SK-N-SH treated with all-trans-retinoic acid at 6 μM for 48 hours (cell line): ENCODE measurements around the gene FTH1.

Source experiments
- ATAC-seq: fragments of 200-7000 bp; cut with Tn5 transposase; 3 replicates; pipeline ENCODE4 v1.9.1; 2020; ENCODE audit warnings: mild to moderate bottlenecking, moderate library complexity
- ARNTL ChIP-seq: fragments of 450-650 bp; formaldehyde crosslinking; IDR thresholded peaks from 2 replicates; pipeline ENCODE4 v1.5.0; 2020; ENCODE audit warnings: low read depth, mild to moderate bottlenecking, moderate library complexity, borderline replicate concordance
- BACH2 ChIP-seq: fragments of 250-450 bp; sonication (Bioruptor Pico); IDR thresholded peaks from 2 replicates; pipeline ENCODE4 v1.9.0; 2021; ENCODE audit warnings: mild to moderate bottlenecking, borderline replicate concordance
- CSDC2 ChIP-seq: fragments of 250-450 bp; sonication (Bioruptor Pico); IDR thresholded peaks from 2 replicates; pipeline ENCODE4 v1.5.0; 2020; ENCODE audit warnings: mild to moderate bottlenecking, moderate library complexity
- ESRRG ChIP-seq: fragments of 250-450 bp; sonication (Bioruptor Pico); IDR thresholded peaks from 2 replicates; pipeline ENCODE4 v1.6.1; 2021; ENCODE audit warnings: mild to moderate bottlenecking
- GLIS3 ChIP-seq: fragments of 250-450 bp; sonication (Bioruptor Pico); IDR thresholded peaks from 2 replicates; pipeline ENCODE4 v1.5.0; 2020; ENCODE audit warnings: mild to moderate bottlenecking, moderate library complexity
- ISL1 ChIP-seq: fragments of 250-450 bp; sonication (Bioruptor Pico); IDR thresholded peaks from 2 replicates; pipeline ENCODE4 v2.1.2; 2022; ENCODE audit warnings: mild to moderate bottlenecking, moderate library complexity
- OSR1 ChIP-seq: fragments of 250-450 bp; sonication (Bioruptor Pico); IDR thresholded peaks from 2 replicates; pipeline ENCODE4 v1.8.0; 2022; ENCODE audit warnings: moderate library complexity, mild to moderate bottlenecking, inconsistent platforms
- SNAI2 ChIP-seq: fragments of 250-450 bp; sonication (Bioruptor Pico); IDR thresholded peaks from 2 replicates; pipeline ENCODE4 v1.5.0; 2020; ENCODE audit warnings: mild to moderate bottlenecking, moderate library complexity
- TOX ChIP-seq: fragments of 250-450 bp; sonication (Bioruptor Pico); IDR thresholded peaks from 2 replicates; pipeline ENCODE4 v1.8.0; 2021; ENCODE audit warnings: mild to moderate bottlenecking, moderate library complexity, borderline replicate concordance
- ZC3H10 ChIP-seq: fragments of 250-450 bp; sonication (Bioruptor Pico); IDR thresholded peaks from 2 replicates; pipeline ENCODE4 v1.5.1; 2021; ENCODE audit warnings: mild to moderate bottlenecking, moderate library complexity
- ZFP3 ChIP-seq: fragments of 250-450 bp; sonication (Bioruptor Pico); IDR thresholded peaks from 2 replicates; pipeline ENCODE4 v1.5.0; 2020; ENCODE audit warnings: mild to moderate bottlenecking, moderate library complexity
- ZFP30 ChIP-seq: fragments of 450-650 bp; formaldehyde crosslinking; IDR thresholded peaks from 2 replicates; pipeline ENCODE4 v1.5.0; 2022; ENCODE audit warnings: mild to moderate bottlenecking, moderate library complexity
- ZNF565 ChIP-seq: fragments of 450-650 bp; formaldehyde crosslinking; conservative IDR thresholded peaks from 2 replicates; pipeline ENCODE4 v1.5.0; 2020; ENCODE audit warnings: low read depth, mild to moderate bottlenecking, moderate library complexity
- ZNF70 ChIP-seq: fragments of 450-650 bp; formaldehyde crosslinking; IDR thresholded peaks from 2 replicates; pipeline ENCODE4 v1.5.0; 2020; ENCODE audit warnings: mild to moderate bottlenecking, moderate library complexity
- ZNF8 ChIP-seq: fragments of 450-650 bp; formaldehyde crosslinking; IDR thresholded peaks from 2 replicates; pipeline ENCODE4 v1.5.0; 2020; ENCODE audit warnings: mild to moderate bottlenecking, moderate library complexity
- TF ChIP-seq, protein P1 (sequence below): fragments of 250-450 bp; sonication (Bioruptor Pico); IDR thresholded peaks from 2 replicates; pipeline ENCODE4 v1.5.0; 2020; ENCODE audit warnings: mild to moderate bottlenecking, moderate library complexity
- TF ChIP-seq, protein P2 (sequence below): fragments of 250-450 bp; sonication (Bioruptor Pico); IDR thresholded peaks from 2 replicates; pipeline ENCODE4 v1.8.0; 2020; ENCODE audit warnings: mild to moderate bottlenecking, moderate library complexity, borderline replicate concordance
- TF ChIP-seq, protein P3 (sequence below): fragments of 250-450 bp; sonication (Bioruptor Pico); IDR thresholded peaks from 2 replicates; pipeline ENCODE4 v1.5.1; 2020; ENCODE audit warnings: low read depth, mild to moderate bottlenecking, moderate library complexity
- TF ChIP-seq, protein P4 (sequence below): fragments of 250-450 bp; sonication (Bioruptor Pico); IDR thresholded peaks from 2 replicates; pipeline ENCODE4 v1.8.0; 2021; ENCODE audit warnings: low read depth, mild to moderate bottlenecking, moderate library complexity, borderline replicate concordance
- TF ChIP-seq, protein P5 (sequence below): fragments of 250-450 bp; sonication (Bioruptor Pico); IDR thresholded peaks from 2 replicates; pipeline ENCODE4 v1.5.1; 2021; ENCODE audit warnings: mild to moderate bottlenecking, moderate library complexity

The FTH1 gene

DNA sequence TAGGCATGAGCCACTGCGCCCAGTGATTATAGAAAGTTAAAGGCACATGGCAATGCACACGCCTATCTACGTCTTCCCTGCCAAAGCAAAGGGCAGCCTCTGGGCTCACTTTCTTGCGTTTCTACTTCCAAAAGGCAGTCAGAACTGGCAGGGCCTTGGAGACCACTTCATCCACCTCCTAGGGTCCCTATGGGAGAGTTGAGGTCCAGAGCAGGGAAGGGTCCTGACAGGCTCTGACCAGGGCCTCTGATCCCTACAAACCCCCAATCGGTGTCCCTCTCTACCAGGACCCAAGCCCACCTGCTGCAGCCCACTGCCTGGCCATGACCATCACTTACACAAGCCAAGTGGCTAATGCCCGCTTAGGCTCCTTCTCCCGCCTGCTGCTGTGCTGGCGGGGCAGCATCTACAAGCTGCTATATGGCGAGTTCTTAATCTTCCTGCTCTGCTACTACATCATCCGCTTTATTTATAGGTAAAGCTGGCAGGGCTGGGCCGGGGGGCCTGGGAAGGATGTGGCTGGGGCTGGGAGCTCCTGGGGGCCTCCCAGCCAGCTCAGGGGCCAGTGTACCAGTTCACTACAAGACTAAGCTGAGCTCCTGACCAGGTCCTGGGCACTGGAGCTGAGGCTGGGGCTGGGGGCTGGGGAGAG lies 15.8 kb downstream of the FTH1 start:
- no peak for TF ChIP-seq ZFP3
- TF ChIP-seq, protein P1, sequence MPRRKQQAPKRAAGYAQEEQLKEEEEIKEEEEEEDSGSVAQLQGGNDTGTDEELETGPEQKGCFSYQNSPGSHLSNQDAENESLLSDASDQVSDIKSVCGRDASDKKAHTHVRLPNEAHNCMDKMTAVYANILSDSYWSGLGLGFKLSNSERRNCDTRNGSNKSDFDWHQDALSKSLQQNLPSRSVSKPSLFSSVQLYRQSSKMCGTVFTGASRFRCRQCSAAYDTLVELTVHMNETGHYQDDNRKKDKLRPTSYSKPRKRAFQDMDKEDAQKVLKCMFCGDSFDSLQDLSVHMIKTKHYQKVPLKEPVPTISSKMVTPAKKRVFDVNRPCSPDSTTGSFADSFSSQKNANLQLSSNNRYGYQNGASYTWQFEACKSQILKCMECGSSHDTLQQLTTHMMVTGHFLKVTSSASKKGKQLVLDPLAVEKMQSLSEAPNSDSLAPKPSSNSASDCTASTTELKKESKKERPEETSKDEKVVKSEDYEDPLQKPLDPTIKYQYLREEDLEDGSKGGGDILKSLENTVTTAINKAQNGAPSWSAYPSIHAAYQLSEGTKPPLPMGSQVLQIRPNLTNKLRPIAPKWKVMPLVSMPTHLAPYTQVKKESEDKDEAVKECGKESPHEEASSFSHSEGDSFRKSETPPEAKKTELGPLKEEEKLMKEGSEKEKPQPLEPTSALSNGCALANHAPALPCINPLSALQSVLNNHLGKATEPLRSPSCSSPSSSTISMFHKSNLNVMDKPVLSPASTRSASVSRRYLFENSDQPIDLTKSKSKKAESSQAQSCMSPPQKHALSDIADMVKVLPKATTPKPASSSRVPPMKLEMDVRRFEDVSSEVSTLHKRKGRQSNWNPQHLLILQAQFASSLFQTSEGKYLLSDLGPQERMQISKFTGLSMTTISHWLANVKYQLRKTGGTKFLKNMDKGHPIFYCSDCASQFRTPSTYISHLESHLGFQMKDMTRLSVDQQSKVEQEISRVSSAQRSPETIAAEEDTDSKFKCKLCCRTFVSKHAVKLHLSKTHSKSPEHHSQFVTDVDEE: no peak
- no peak for TF ChIP-seq ISL1 (CRISPR knock-in tag)
- TF ChIP-seq, protein P2, sequence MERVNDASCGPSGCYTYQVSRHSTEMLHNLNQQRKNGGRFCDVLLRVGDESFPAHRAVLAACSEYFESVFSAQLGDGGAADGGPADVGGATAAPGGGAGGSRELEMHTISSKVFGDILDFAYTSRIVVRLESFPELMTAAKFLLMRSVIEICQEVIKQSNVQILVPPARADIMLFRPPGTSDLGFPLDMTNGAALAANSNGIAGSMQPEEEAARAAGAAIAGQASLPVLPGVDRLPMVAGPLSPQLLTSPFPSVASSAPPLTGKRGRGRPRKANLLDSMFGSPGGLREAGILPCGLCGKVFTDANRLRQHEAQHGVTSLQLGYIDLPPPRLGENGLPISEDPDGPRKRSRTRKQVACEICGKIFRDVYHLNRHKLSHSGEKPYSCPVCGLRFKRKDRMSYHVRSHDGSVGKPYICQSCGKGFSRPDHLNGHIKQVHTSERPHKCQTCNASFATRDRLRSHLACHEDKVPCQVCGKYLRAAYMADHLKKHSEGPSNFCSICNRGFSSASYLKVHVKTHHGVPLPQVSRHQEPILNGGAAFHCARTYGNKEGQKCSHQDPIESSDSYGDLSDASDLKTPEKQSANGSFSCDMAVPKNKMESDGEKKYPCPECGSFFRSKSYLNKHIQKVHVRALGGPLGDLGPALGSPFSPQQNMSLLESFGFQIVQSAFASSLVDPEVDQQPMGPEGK: no peak
- no peak for TF ChIP-seq ESRRG (CRISPR knock-in tag)
- TF ChIP-seq CSDC2: no peak
- TF ChIP-seq OSR1: no peak
- TF ChIP-seq, protein P3, sequence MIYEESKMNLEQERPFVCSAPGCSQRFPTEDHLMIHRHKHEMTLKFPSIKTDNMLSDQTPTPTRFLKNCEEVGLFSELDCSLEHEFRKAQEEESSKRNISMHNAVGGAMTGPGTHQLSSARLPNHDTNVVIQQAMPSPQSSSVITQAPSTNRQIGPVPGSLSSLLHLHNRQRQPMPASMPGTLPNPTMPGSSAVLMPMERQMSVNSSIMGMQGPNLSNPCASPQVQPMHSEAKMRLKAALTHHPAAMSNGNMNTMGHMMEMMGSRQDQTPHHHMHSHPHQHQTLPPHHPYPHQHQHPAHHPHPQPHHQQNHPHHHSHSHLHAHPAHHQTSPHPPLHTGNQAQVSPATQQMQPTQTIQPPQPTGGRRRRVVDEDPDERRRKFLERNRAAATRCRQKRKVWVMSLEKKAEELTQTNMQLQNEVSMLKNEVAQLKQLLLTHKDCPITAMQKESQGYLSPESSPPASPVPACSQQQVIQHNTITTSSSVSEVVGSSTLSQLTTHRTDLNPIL (CRISPR knock-in tag): no peak
- TF ChIP-seq ZNF8: no peak
- no peak for TF ChIP-seq ZC3H10 (CRISPR knock-in tag)
- no peak for TF ChIP-seq ZNF70 (CRISPR knock-in tag)

DNA sequence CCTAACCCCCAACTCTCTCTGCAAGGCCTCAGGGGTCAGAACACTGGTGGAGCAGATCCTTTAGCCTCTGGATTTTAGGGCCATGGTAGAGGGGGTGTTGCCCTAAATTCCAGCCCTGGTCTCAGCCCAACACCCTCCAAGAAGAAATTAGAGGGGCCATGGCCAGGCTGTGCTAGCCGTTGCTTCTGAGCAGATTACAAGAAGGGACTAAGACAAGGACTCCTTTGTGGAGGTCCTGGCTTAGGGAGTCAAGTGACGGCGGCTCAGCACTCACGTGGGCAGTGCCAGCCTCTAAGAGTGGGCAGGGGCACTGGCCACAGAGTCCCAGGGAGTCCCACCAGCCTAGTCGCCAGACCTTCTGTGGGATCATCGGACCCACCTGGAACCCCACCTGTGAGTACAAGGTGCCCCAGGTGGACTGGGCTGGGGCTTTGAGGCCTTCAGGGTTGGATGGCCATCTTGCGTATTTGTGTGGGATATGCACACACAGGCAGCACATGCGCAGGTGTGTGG lies 17.3 kb downstream of the FTH1 start, which contains the start of gene BEST1:
TSS of gene BEST1 (plus strand) at position 317 of the 513 bp plus-strand sequence. CDS start 1,456 bp downstream, outside the sequence.
- no peak for ATAC-seq
- TF ChIP-seq ARNTL (CRISPR knock-in tag) (no peak), ZFP3 (0 out of 2 replicates have a peak, but pooled peaks have one; percentile 7)
- TF ChIP-seq, protein P4, sequence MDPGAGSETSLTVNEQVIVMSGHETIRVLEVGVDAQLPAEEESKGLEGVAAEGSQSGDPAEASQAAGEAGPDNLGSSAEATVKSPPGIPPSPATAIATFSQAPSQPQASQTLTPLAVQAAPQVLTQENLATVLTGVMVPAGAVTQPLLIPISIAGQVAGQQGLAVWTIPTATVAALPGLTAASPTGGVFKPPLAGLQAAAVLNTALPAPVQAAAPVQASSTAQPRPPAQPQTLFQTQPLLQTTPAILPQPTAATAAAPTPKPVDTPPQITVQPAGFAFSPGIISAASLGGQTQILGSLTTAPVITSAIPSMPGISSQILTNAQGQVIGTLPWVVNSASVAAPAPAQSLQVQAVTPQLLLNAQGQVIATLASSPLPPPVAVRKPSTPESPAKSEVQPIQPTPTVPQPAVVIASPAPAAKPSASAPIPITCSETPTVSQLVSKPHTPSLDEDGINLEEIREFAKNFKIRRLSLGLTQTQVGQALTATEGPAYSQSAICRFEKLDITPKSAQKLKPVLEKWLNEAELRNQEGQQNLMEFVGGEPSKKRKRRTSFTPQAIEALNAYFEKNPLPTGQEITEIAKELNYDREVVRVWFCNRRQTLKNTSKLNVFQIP (CRISPR knock-in tag): no peak

More for the DNA sequence above, 15.8 kb downstream of the FTH1 start:
- ATAC-seq: no peak

DNA sequence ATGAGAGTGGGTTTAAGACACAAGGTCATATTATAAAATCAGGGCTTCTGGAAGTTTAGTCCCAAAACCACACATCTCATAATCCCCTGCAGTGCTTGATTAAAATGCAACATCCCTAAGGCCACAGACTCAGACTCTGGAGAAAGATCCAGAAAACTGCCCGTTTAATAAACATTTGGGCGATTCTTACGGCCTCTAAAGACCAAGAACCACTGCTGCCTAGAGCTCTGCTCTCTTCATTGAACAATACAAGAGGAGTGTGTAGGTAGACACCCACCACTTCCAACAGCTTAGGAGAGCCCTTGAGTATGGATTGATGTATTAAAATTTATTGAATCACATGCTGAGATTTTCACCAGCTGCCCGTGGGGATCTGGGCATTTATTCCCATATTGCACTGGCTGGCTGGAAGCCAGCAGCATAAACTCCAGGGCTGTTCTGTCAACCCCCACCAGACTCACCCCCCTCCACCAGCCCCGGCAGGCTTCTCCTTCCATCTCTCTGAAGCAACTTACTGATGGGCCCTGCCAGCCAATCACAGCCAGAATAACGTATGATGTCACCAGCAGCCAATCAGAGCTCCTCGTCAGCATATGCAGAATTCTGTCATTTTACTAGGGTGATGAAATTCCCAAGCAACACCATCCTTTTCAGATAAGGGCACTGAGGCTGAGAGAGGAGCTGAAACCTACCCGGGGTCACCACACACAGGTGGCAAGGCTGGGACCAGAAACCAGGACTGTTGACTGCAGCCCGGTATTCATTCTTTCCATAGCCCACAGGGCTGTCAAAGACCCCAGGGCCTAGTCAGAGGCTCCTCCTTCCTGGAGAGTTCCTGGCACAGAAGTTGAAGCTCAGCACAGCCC lies 18.0 kb downstream of the FTH1 start:
- TF ChIP-seq CSDC2 (no peak), ARNTL (CRISPR knock-in tag) (no peak), ZFP3 (peak; percentile 93)
- ATAC-seq: peak; percentile 84

DNA sequence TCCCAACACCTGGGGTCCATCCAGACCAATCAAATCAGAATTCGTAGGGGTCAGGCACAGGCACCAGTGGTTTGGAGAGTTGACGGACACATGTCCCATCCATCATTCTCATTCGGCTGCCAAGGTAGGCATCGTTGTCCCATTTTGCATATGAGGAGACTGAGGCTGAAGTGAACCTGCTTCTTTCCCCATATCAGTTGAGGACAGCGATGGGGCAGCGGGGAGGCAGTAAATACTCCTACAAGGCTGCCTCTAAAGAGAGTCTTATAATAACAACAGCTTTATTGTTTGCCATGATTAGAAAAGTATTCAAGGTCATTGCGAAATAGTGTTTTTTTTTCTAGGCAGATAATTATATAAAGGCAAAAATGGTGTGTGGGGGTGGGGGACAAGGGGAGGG lies 18.9 kb downstream of the FTH1 start:
- ATAC-seq: no peak

More for the DNA sequence above, 18.9 kb downstream of the FTH1 start:
- TF ChIP-seq TOX (CRISPR knock-in tag) (no peak), CSDC2 (no peak), ZNF565 (no peak), BACH2 (CRISPR knock-in tag) (no peak), SNAI2 (CRISPR knock-in tag) (no peak), GLIS3 (no peak), ZFP30 (no peak), ZNF8 (no peak), ESRRG (CRISPR knock-in tag) (no peak)
- TF ChIP-seq, protein P5, sequence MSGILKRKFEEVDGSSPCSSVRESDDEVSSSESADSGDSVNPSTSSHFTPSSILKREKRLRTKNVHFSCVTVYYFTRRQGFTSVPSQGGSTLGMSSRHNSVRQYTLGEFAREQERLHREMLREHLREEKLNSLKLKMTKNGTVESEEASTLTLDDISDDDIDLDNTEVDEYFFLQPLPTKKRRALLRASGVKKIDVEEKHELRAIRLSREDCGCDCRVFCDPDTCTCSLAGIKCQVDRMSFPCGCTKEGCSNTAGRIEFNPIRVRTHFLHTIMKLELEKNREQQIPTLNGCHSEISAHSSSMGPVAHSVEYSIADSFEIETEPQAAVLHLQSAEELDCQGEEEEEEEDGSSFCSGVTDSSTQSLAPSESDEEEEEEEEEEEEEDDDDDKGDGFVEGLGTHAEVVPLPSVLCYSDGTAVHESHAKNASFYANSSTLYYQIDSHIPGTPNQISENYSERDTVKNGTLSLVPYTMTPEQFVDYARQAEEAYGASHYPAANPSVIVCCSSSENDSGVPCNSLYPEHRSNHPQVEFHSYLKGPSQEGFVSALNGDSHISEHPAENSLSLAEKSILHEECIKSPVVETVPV (CRISPR knock-in tag): no peak
